HG03280 (cell line): ENCODE results near the gene EPB41.

Experiments
- ATAC-seq: cut with Tn5 transposase; IDR thresholded peaks from one replicate; pipeline ENCODE4 v1.9.1; 2021; ENCODE audit warnings: mild to moderate bottlenecking, moderate library complexity; ENCODE audit not compliant: unreplicated experiment

The EPB41 gene

DNA sequence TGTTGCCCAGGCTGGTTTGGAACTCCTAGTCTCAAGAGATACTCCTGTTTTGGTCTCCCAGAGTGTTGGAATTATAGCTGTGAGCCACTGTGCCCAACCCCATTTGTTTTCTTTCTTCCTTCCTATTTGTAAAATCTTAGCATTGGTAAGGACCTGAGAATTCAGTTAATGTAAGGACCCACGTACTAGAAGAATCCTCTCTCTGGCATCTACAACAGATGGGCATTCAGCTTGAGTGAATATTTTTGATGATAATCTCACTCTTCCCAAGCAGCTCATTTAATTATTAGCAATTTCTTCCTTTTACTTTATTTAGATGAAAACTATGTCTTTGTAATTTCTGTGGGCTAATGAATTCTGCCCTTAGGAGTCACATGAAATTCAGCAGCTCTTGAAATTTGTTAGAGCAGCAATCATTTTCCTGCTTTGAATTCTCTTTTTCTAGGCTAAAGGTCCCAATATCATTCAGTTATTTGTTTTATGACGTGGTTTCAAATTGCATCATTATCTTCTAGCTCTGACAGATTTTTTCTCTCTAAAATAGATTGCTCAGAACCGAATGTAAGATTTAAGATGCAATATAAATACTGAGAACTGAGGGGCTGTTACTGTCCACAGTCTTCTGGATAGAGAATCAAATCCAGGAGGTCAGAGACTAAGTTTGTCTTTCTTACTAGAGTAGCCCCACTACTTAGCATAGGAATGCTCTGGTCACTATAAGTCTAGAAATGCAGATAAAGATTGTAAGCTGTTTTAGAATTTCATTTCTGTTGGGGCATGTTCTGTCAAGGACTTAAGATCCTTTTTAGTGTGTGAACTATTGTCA lies 59.4 kb downstream of the EPB41 start:
- ATAC-seq: no peak

DNA sequence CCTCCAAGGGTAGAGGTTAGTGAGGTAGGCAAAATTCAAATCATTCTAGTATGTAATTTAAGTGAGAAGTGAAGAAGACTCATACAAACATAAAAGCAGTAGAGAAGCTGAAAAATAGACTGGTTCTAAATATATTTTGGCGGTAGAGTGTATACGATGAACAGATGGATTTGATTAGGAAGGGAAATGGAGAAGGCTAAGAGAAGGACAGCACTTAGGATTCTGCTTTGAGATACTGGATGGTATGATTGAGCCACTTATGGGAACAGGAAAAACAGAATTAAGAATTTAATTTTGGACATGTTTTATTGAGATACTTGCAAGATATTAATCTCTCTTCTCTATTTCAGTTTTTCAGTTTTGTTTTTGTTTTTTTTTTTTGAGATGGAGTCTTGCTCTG lies 60.1 kb downstream of the EPB41 start:
- ATAC-seq: no peak

DNA sequence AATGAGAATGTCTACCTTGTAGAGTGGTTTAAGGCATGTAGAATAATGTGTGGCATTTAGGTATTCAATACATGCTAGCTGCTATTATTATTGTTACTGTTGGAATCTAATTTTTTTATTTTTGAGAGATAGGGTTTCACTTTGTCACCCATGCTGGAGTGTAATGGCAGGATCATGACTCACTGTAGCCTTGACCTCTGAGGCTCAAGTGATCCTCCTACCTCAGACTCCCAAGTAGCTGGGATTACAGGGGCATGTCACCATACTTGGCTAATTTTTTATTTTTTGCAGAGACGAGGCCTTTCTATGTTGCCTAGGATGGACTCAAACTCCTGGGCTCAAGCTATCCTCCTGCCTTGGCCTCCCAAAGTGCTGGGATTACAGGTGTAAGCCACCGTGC lies 61.9 kb downstream of the EPB41 start:
- no peak for ATAC-seq

DNA sequence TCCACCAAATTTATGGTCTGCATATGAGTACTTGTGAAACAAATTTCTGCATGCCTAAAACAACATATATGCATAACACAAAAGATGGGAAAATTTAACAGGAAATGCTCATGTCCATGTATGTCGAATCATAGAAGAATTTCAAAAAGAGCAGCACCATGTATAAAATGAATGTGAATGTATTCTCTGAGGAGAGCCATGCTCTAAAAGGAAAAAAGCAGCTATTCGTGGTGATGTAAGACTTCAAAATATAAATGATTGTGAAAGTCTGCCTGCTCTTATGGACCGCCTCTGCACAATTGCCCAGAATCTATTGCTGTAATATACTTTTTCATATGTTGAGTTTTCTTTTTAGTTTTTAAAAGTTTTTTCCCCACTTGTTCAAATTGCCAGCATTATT lies 66.8 kb downstream of the EPB41 start:
- ATAC-seq: no peak

DNA sequence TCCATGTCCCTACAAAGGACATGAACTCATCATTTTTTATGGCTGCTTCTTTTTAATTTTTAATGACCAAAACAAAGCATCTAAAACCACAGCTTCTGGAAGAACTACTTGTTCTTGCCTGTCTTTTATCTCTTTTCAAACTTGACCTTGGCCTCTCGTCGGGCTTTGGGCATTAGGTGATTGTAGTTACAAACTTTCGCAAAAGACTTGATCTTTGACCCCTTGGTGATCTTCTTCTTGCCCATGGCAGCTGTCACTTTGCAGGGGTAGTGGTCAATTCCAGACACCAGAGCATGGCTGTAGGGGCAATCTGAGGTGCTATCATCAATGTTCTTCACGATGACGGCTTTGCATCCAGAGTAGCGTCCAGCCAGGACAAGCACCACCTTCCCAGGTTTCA lies 67.8 kb downstream of the EPB41 start:
- ATAC-seq: no peak

DNA sequence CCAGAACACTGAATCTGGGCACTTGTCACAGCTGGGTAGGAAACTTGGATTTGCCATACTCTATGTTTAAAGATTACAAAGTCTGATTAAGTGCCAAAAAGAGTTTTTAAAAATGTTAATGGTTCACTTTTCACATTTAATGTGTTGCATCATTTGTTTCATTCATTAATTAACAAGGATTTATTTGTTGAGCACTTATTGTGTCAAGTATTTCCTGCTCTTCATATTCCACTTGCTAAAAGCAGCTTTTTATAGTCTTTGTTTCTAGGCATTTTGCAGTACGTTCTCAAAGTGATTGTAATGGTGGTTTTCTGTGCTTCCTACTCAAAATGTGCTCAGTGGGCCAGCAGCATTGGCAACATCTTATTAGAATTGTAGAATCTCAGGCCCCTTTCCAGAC lies 68.7 kb downstream of the EPB41 start:
- no peak for ATAC-seq

DNA sequence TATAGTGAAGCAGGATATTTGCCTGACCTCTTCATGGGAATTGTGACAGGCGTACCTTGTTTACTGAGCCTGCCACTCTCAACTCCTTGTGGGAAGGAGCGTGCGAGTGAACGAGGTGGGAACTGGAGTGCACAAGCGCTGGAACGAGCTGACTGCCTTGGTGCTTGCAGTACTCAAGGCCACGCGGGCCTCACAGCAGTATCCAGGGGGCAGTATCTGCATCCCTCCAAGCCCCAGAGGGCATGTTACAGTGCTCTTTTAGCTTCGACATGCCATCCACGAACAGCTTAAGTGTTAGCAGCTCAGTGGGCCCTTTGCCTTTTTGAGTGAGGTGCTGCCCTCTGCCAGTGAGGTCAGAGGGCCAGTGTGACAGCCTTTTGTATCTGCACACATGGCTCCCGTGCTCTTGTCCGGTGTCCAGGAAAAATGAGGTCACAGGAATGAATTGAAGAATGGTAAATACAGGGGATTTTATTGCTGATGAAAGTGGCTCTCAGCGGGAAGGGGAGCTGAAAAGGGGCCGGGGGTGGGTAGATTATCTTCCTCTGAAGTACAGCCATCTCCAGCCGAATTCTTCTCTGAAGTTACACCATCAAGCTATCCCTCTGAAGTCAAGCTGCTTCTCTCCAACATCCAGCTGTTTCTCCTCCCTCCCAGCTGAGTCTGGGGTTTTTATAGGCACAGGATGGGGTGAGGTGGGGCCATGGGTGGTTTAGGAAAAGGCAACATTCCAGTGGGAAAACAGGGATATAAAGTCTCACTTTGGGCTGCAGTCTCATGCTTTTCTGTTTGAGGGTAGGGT lies 69.3 kb downstream of the EPB41 start:
- ATAC-seq: no peak

DNA sequence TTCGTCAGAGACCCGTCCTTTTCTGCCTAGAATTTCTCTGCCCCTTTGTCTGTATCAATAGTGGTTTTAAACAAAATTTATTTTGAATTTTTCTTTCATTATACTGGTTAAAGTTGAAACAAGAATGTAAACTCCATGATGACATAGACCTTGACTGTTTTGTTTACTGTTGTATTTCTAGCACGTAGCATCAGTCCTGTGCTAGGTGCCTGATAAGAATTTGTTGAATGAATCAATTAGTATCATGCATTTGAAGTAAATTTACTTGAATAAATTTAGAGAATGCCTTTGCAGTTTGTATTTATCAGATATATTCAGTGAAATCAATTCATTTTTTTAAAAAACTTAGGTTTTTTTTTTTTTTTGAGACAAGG lies 69.9 kb downstream of the EPB41 start:
- no peak for ATAC-seq

DNA sequence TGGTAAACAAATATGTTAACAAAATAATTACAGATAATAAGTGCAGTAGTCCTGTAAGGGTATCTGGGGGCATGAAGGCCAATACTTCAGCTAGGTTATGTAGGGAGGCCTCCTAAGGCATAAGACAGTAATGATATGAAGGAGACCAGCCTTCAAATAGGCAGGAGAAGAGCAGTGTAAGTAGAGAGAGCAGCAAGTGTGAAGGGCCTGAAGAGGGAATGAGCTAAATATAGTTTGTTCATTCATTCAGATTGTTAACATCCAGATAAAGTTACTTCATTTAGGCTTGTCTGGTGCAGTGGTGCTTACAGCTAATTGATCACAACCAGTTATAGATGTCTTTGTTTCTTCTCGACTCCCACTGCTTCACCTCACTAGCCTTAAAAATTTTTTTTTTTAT lies 71.1 kb downstream of the EPB41 start:
- no peak for ATAC-seq

DNA sequence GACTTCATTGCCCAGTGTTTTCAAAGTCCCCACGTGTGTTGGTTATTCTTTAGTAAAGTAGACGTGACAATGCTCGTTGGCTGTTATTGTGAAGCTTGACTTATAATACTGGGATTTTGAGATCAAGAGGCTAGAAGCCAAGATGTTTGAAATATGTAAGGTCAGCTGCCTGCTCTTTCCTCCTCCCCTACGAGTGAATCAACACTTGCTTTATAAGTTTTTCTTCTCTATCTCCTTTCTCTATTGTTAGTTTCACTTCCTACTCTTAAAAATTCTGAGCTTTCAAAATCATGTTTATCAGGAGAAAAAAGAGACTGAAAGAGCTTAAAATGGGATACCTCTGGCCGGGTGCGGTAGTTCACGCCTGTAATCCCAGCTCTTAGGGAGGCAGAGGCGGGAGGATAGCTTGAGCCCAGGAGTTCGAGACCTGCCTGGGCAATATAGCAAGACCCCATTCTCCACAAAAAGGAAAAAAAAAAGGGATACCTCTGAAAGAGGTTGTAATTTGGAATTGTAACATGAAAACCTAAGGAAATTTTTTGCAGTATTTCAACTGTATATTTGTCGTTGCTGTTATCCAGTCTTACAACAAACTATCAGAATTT lies 72.0 kb downstream of the EPB41 start:
- ATAC-seq: no peak

DNA sequence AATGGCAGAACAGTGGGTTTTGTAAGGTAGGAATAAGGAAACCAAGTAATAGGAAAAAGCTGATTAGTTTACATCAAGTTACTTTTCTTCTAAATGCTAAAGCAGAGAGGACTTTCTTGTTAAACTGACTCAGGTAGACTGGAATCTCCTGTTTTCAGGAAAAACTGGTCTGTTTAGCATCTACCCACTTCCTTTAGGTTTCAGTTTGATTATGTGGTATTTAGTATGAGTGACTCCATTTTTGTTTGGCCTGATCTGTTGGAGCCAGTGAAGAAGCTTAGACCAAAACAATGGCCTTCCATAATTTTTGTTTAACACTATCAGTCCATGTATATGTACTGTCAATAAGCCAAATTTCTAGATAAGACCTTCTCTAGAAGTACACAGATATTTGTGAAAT lies 88.4 kb downstream of the EPB41 start:
- ATAC-seq: no peak

DNA sequence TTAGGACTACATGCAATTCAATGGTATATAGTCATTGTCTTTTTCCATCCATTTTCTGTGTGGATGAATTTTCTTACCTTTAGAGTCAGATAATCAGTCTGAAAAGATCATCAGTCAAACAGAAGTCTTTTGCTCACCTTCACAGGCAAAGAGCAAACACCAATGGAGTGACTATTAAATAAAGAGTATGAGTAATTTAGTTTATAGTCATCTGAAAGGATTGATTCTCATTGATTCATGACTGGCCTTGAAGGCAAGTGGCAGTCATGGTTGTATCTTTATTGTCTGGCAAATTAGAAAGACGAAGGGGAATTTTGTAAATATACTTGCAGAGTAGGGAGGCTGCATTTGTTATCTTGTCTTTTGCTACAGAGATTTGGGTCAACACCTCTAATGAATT lies 89.9 kb downstream of the EPB41 start:
- ATAC-seq: no peak

DNA sequence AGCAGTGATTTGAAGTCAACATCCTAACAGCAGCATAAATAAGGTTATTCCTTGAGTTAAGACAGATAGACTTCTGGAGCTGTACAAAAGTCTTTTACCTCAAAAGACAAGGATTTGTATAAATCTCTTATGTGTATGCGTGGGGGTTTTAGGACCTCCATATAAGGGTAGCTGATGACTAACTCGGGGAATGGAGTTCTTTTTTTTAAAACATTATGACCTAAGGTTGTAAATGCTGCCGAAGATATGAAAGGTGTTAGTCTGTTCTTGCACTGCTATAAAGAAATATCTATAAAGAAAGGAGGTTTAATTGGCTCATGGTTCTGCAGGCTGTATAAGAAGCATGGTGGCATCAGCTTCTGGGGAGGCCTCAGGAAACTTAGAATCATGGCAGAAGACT lies 90.4 kb downstream of the EPB41 start:
- no peak for ATAC-seq

DNA sequence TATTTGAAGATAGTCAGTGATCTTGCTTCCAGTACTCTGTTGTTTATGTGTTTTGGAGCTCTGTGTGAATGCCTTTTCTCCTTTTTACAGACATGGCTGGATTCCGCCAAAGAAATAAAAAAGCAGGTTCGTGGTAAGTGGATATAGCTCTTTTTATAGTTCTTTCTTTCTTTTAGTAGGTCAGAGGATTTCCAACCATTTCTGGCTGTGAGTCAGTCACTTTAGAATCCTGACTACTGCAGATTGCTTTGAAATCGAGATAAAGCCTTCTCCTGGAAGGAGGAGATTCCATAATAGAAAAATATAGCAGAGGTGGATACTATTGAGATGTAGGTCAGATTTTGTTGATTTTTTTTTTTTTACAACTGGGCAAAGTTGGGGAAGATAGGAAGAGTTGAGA lies 97.4 kb downstream of the EPB41 start:
- ATAC-seq: no peak

DNA sequence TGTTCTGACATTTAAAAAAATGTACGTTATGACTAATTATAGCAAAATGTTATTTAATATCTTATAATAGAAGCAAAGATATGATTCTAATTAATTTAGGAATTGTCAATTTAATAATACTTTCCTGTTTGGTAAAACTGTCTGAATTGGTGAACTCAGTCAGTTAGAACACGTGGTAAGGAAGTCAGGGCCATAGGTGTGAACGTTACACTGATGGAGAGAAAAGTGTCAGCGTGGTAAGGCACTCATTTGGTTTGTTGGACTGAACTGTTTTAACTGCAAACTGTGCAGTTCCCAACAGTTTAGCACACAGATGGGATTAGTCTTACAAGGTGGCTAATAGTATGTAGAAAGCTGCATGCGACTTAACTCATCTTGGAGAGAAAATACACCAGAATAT lies 102.9 kb downstream of the EPB41 start:
- no peak for ATAC-seq

DNA sequence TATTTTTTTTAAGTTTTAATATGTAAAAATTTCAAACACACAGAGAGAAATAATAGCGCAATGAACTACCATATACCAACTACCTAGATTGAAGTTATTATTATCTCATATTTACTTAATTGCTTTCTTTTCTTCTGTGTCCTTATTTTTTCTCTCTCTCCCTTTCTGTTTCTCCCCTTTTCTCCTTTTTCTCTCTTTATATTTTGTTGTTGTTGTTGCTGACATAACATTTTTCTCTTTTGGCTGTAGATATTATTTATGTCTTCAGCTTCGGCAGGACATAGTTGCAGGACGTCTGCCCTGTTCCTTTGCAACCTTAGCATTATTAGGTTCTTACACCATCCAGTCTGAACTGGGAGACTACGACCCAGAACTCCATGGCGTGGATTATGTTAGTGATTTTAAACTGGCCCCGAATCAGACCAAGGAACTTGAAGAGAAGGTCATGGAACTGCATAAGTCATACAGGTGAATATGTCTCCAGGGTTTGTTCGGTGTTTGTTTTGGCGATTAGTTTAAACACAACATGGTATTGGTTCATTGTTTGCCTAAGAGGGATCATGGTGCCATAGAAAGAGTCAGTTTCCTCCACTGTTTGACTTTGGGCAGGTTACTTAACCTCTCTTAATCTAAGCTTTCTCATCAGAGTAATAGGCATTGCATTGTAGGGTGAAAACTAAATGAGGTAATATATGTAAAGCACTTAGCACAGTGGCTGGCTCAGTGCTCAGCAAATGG lies 103.8 kb downstream of the EPB41 start:
- no peak for ATAC-seq

DNA sequence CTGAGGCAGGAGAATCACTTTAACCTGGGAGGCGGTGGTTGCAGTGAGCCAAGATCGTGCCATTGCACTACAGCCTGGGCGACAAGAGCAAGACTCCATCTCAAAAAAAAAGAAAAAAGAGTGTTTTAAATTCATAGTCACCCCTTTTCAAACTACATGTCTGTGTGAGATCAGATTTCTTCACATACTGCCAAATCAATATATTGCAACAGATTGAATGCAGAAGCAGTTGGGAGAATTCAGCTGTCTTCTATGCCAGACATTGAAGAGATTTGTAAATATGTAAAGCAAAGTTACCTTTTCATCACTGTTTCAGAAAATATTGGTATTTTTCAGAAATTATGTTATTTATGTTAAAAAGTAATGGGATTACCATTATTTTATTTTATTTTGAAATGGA lies 108.3 kb downstream of the EPB41 start:
- no peak for ATAC-seq

DNA sequence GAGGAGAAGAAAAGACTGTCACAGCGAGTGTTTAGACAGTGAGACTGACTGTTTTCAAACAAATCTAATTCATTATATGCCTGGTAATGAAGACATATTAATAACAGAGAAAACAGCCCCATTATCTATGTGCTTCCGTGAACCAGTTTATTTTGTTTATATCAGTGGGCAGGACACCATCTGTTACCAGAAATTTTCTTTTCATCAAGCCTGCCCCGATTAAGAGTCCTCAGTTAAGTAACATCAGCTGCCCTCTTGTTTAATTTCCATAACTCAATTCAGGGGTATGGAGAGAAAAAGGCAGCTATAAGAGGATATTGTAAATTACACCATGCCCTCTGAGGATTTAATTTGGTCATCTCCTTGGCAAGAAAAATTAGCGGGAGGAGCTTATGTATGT lies 115.3 kb downstream of the EPB41 start:
- no peak for ATAC-seq

DNA sequence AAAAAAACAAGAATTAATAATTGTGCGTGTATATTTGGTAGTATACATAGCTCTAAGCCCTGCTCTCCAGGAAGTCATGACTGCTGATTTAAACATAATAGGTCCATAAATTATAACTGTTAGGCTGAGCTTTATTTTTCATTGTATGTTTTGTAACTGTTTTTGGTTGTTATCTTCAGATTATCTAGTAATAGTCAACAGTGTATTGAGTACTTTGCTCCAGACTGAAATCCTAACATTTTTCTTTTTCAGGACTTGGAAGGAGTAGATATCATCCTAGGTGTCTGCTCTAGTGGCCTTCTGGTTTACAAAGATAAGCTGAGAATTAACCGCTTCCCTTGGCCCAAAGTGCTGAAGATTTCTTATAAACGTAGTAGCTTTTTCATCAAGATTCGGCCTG lies 118.5 kb downstream of the EPB41 start:
- no peak for ATAC-seq

DNA sequence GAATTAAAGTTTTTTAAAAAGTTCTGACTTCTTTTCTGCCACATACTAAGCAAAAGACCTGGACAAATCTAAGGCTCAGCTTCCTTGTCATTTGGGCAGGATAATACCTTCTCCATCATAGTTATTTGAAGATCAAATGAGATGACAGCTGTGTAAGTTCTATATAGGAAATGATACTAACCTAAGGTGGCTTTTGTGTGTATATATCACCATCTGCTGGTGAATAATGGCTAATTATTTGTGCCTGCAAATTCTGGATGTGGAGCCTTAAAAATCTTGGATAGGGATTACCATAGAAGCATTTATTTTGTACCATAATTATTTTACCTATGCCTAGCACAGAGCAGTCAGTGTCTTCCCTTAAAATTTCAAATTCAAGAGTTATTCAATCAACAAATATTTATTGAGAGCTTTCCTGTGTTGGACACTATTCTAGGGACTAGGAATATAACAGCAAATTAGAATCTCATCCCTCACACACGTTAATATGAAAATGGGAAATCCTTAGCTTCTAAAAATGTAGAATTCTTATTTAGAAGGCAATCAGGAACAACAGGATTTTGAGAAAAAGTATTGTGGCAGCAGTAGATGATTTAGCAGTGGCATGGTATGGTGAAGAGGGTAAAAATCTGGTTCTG lies 119.6 kb downstream of the EPB41 start:
- no peak for ATAC-seq
